GM12878 (cell line): ENCODE data around the gene CCDC138. TPM values are rescaled to one million over a fixed set of nuclear protein-coding genes. Genes with fewer than 3 reads are reported as not detected.

ENCODE experiments used
- ATAC-seq: fragments of 200-7000 bp; cut with Tn5 transposase; 3 replicates; pipeline ENCODE4 v1.9.1; 2020; ENCODE audit warnings: mild to moderate bottlenecking, moderate library complexity
- BruUV-seq: library from RNA; stranded (reverse); fragments of 400-500 nt; replicated peaks from 2 replicates; lab custom pipeline; 2021; lab: Mats Ljungman, UMichigan
- CTCF ChIA-PET: fragments of 300-600 bp; sonication (Branson Sonifier 250); formaldehyde crosslinking; extraction: SDS; loops from one replicate; lab custom pipeline; 2021; ENCODE audit warnings: inconsistent platforms; lab: Yijun Ruan, JAX
- POLR2A ChIA-PET: fragments of 350-600 bp; formaldehyde crosslinking; extraction: SDS; loops from one replicate; lab custom pipeline; 2021; ENCODE audit warnings: inconsistent platforms; lab: Charles Lee
- RAD21 ChIA-PET: fragments of 300-600 bp; sonication (Branson Sonifier 250); formaldehyde crosslinking; loops from one replicate; lab custom pipeline; 2023; ENCODE audit warnings: antibody characterized with exemption; ENCODE audit not compliant: unreplicated experiment; lab: Charles Lee
- SMC1A ChIA-PET: fragments of 300-600 bp; sonication (Branson Sonifier 250); formaldehyde crosslinking; loops from one replicate; lab custom pipeline; 2023; ENCODE audit not compliant: unreplicated experiment, uncharacterized antibody; lab: Charles Lee
- DNase-seq: peaks from one replicate; pipeline ENCODE4 v3.0.0-alpha.2; 2011; ENCODE audit warnings: low read depth, low spot score
- FAIRE-seq: peaks from 3 replicates; lab custom pipeline; 2011; peaks lifted over from hg19 to GRCh38; lab: Jason Lieb, UNC
- H2AFZ ChIP-seq: 2 replicates; pipeline ENCODE4 v1.6.0; 2011; ENCODE audit warnings: low read depth, low read length, control low read depth; ENCODE audit not compliant: control insufficient read depth
- H3K27ac ChIP-seq: 2 replicates; pipeline ENCODE4 v1.5.1; 2011; ENCODE audit warnings: control low read depth; ENCODE audit not compliant: control insufficient read depth, insufficient read depth
- H3K27me3 ChIP-seq, 2 experiments: replicated peaks in 1 of 2; 2 replicates each; pipeline versions ENCODE4 v1.6.0 to v1.6.1; 2011; ENCODE audit warnings: low read length in 1 of 2; ENCODE audit not compliant: control insufficient read depth in 2 of 2, insufficient read depth in 2 of 2
- H3K36me3 ChIP-seq, 2 experiments: 2 replicates each; pipeline ENCODE4 v1.5.1; 2011; ENCODE audit warnings: low read length in 1 of 2; ENCODE audit not compliant: control insufficient read depth in 2 of 2, insufficient read depth in 2 of 2
- H3K4me1 ChIP-seq: 2 replicates; pipeline ENCODE4 v1.6.1; 2011; ENCODE audit warnings: mild to moderate bottlenecking, low read length, moderate library complexity, mixed read lengths; ENCODE audit not compliant: control insufficient read depth, insufficient read depth
- H3K4me2 ChIP-seq: 2 replicates; pipeline ENCODE4 v1.6.0; 2011; ENCODE audit warnings: control low read depth; ENCODE audit not compliant: control insufficient read depth, insufficient read depth
- H3K4me3 ChIP-seq: fragments of 200-600 bp; sonication (generic); 2 replicates; pipeline ENCODE4 v1.5.1; 2016
- H3K79me2 ChIP-seq: 2 replicates; pipeline ENCODE4 v1.6.0; 2011; ENCODE audit warnings: low read length; ENCODE audit not compliant: control insufficient read depth, insufficient read depth
- H3K9ac ChIP-seq: 2 replicates; pipeline ENCODE4 v1.8.0; 2011; ENCODE audit warnings: low read length, control low read depth, mixed read lengths; ENCODE audit not compliant: control insufficient read depth, insufficient read depth
- H3K9me3 ChIP-seq: replicated peaks from 3 replicates; pipeline ENCODE4 v1.5.1; 2011; ENCODE audit warnings: mild to moderate bottlenecking, low read length; ENCODE audit not compliant: control insufficient read depth, insufficient read depth
- H4K20me1 ChIP-seq: 2 replicates; pipeline ENCODE4 v1.6.0; 2011; ENCODE audit not compliant: control insufficient read depth, insufficient read depth
- BMI1 ChIP-seq: fragments of 450-650 bp; IDR thresholded peaks from 2 replicates; pipeline ENCODE4 v1.6.1; 2016; ENCODE audit warnings: mild to moderate bottlenecking, moderate library complexity, borderline replicate concordance
- CREM ChIP-seq: IDR thresholded peaks from 2 replicates; pipeline ENCODE4 v1.6.1; 2014; ENCODE audit warnings: antibody characterized with exemption, low read depth
- EGR1 ChIP-seq, 2 experiments: IDR thresholded peaks; 1 replicate in 1 of 2; 2 replicates in 1 of 2; pipeline ENCODE4 v1.6.1; 2011 to 2012; ENCODE audit warnings: low read depth in 2 of 2, low read length in 2 of 2, borderline replicate concordance in 1 of 2, mild to moderate bottlenecking in 1 of 2, moderate library complexity in 1 of 2
- EZH2 ChIP-seq: IDR thresholded peaks from 2 replicates; pipeline ENCODE4 v1.6.1; 2012; ENCODE audit warnings: low read depth, mild to moderate bottlenecking, control low read depth, inconsistent platforms, low read length, borderline replicate concordance; ENCODE audit not compliant: control insufficient read depth
- HCFC1 ChIP-seq: fragments of 150-350 bp; IDR thresholded peaks from 2 replicates; pipeline ENCODE4 v1.6.1; 2014; ENCODE audit warnings: low read length
- IKZF2 ChIP-seq, 2 experiments: fragments of 450-650 bp; IDR thresholded peaks; 2 replicates each; pipeline ENCODE4 v1.6.1; 2017; ENCODE audit warnings: mild to moderate bottlenecking in 2 of 2, moderate library complexity in 2 of 2
- KDM1A ChIP-seq: fragments of 200-600 bp; sonication (generic); IDR thresholded peaks from 2 replicates; pipeline ENCODE4 v1.6.1; 2016; ENCODE audit warnings: borderline replicate concordance
- NFIC ChIP-seq: IDR thresholded peaks from 2 replicates; pipeline ENCODE4 v1.6.1; 2012; ENCODE audit warnings: low read depth, mild to moderate bottlenecking, inconsistent platforms, low read length, moderate library complexity
- RAD51 ChIP-seq: fragments of 450-650 bp; IDR thresholded peaks from 2 replicates; pipeline ENCODE4 v1.6.1; 2016; ENCODE audit warnings: moderate library complexity, mild to moderate bottlenecking, inconsistent platforms
- SIX5 ChIP-seq: IDR thresholded peaks from 2 replicates; pipeline ENCODE4 v1.6.1; 2011; ENCODE audit warnings: mild to moderate bottlenecking, low read depth, low read length, moderate library complexity; ENCODE audit not compliant: severe bottlenecking
- SMAD1 ChIP-seq: fragments of 450-650 bp; IDR thresholded peaks from 2 replicates; pipeline ENCODE4 v1.6.1; 2018; ENCODE audit warnings: mild to moderate bottlenecking, low read depth; ENCODE audit not compliant: partially characterized antibody
- SMARCA5 ChIP-seq: fragments of 450-650 bp; IDR thresholded peaks from 2 replicates; pipeline ENCODE4 v1.6.1; 2017; ENCODE audit warnings: mild to moderate bottlenecking
- SPI1 ChIP-seq: IDR thresholded peaks from 2 replicates; pipeline ENCODE4 v1.6.1; 2011; ENCODE audit warnings: low read depth, mild to moderate bottlenecking, low read length, moderate library complexity, borderline replicate concordance; ENCODE audit not compliant: insufficient read depth
- STAT3 ChIP-seq: IDR thresholded peaks from 2 replicates; pipeline ENCODE4 v1.6.1; 2011; ENCODE audit warnings: low read depth, low read length, improper control_type of control experiment
- TAF1 ChIP-seq: IDR thresholded peaks from 2 replicates; pipeline ENCODE4 v1.6.1; 2011; ENCODE audit warnings: mild to moderate bottlenecking, low read depth, low read length, borderline replicate concordance
- TBL1XR1 ChIP-seq: IDR thresholded peaks from 2 replicates; pipeline ENCODE4 v1.6.1; 2012; ENCODE audit warnings: low read depth, low read length, improper control_type of control experiment
- YY1 ChIP-seq: IDR thresholded peaks from 2 replicates; pipeline ENCODE4 v1.6.1; 2011; ENCODE audit warnings: low read depth, mild to moderate bottlenecking, low read length
- ZNF384 ChIP-seq: IDR thresholded peaks from 2 replicates; pipeline ENCODE4 v1.6.1; 2012; ENCODE audit warnings: low read depth, mild to moderate bottlenecking, low read length, improper control_type of control experiment, borderline replicate concordance
- WGBS: methylation state at CpG from one replicate; pipeline ENCODE4 v1.1.6; 2016; ENCODE audit warnings: low lambda C conversion rate; ENCODE audit not compliant: insufficient replicate concordance, insufficient coverage; ENCODE audit errors: missing lambda C conversion rate; 5-methylcytosine and 5-hydroxymethylcytosine counted together
- in situ Hi-C: fragments of 300-500 bp; cut with MboI; formaldehyde crosslinking; loops from 9 replicates; pipeline ENCODE4 v1.14.3; 2018; ENCODE audit warnings: mixed read lengths
- intact Hi-C: fragments of 100-400 bp; cut with micrococcal nuclease; formaldehyde crosslinking; loops from one replicate; pipeline ENCODE4 v1.14.2; 2022; ENCODE audit not compliant: unreplicated experiment
- polyA plus RNA-seq, 11 experiments: library from polyadenylated mRNA; depleted of rRNA in 4 of 11; unstranded in 6 of 11; stranded (reverse) in 5 of 11; fragments of >200 nt; fragmentation: Nextera tagmentation in 4 of 11; fragmentation: Illumina TruSeq in 1 of 11; extraction: Ambion mirVana in 4 of 11; extraction: Trizol in 1 of 11; gene quantifications; 1 replicate in 1 of 11; 2 replicates in 10 of 11; pipeline versions ENCODE4 v1.2.1 to v1.2.3, GENCODE V29; 2011 to 2016; ENCODE audit warnings: inconsistent platforms in 2 of 11, missing spikeins in 2 of 11, low read depth in 1 of 11
- total RNA-seq, 4 experiments: library from RNA; depleted of rRNA in 3 of 4; stranded (reverse); fragments of >200 nt in 3 of 4; fragmentation: Illumina TruSeq in 1 of 4; extraction: Trizol in 1 of 4; gene quantifications; 2 replicates each; pipeline versions ENCODE4 v1.2.1 to v1.2.3, GENCODE V29; 2013 to 2021

CCDC138 gene
- total and polyA plus RNA-seq, 10 of the 15 experiments (the other 5 are each of a cell fraction or from before 2014, with no cell fraction given), result 7.9 to 19.4 (median 13.0) TPM

DNA sequence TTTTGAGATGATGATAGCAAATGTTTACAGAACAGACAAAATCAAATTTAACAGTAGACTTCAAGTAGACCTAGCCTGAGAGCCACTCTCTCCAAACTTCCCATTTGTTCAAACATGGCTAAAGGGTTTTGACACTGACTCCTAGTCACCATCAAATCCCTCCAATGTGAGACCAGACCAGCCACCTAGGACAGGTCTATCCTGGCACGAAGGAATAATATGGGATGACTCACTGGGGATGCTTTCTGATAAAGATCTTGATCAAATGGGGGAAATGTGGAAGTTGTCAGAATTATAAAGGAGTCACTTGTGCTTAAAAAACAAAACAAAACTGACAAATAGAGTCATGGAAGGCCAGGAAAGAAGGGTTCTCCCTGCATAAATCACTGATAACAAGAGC, 106.7 kb downstream of the CCDC138 start:
- DNase-seq, result no peak
- no peaks in the 10 kb centered on the region; the same call in 2 of the 3 replicates for H3K9me3 ChIP-seq

DNA sequence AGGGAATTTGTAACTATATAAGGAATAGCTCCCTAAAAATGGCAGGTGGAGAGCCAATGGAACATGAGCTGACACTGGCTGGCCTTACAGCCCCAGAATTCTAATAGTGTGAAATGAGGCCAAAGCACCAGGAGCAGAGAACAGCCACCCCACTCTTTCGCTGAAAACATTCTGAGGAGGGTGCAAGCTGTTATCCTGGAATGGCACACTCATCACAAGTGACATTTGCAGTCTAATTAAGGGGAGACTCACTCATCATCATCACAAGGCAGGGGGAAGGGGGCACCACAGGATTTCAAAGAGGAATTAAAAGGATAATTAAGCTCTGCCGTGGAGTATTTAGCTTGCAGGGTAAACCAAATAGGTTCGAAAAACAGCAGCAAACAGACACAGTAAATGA, 108.2 kb downstream of the CCDC138 start:
- H3K4me3 ChIP-seq, result no peak overlapping the region
- intact Hi-C loops, result no loop called here
- H3K4me1 ChIP-seq, result no peaks in the 10 kb centered on the region
- no peaks in the 10 kb centered on the region; the same call in 2 of the 3 replicates for H3K9me3 ChIP-seq
- DNase-seq (no peak), ATAC-seq (no peak), FAIRE-seq (no peak)
- ChIA-PET RAD21 (no interaction called here), CTCF (interaction anchor here (0.9 kb wide), 1 partner anchor 13 kb away, joined by 3 read pairs; no protein-coding TSS in a partner anchor), SMC1A (no interaction called here), POLR2A (no interaction called here)
- BruUV-seq, result no TSS peak
- WGBS, result 52% methylated on average over 3 of the region's 3 CpGs
- H3K27ac ChIP-seq, result no peak overlapping the region
- no peaks in the 10 kb centered on the region for H3K36me3 ChIP-seq
- H3K27me3 ChIP-seq, result no peaks in the 10 kb centered on the region
- H3K9ac ChIP-seq, result no peak overlapping the region
- H2AFZ ChIP-seq, result no peak overlapping the region
- TF ChIP-seq SIX5 (no peak), IKZF2 (IDR thresholded peaks at IDR 0.05) (no peak), SPI1 (no peak), TAF1 (no peak), RAD51 (no peak), BMI1 (no peak), EZH2 (no peak), ZNF384 (no peak), SMAD1 (no peak), STAT3 (no peak), CREM (no peak)
- TF ChIP-seq, all 136 proteins: peak for 0
- in situ Hi-C loops, result no loop called here
- no peak overlapping the region for H3K4me2 ChIP-seq
- H3K79me2 ChIP-seq, result no peaks in the 10 kb centered on the region
- no peaks in the 10 kb centered on the region for H4K20me1 ChIP-seq

More for the DNA sequence above, 106.7 kb downstream of the CCDC138 start:
- no TSS peak for BruUV-seq
- H3K4me1 ChIP-seq, result no peaks in the 10 kb centered on the region
- ChIA-PET SMC1A (no interaction called here), RAD21 (no interaction called here), POLR2A (no interaction called here), CTCF (no interaction called here)
- intact Hi-C loops, result no loop called here
- no peaks in the 10 kb centered on the region for H3K79me2 ChIP-seq
- in situ Hi-C loops, result no loop called here
- TF ChIP-seq HCFC1 (no peak), YY1 (no peak), SMARCA5 (no peak), EGR1 (IDR thresholded peaks at IDR 0.05; ENCODE audit: borderline replicate concordance in 1 of 2, low read depth in 2 of 2, low read length in 2 of 2) (no peak), NFIC (no peak), TBL1XR1 (no peak), KDM1A (no peak)
- FAIRE-seq, result no peak
- no peaks in the 10 kb centered on the region for H3K27me3 ChIP-seq
- ATAC-seq, result no peak
- H3K4me3 ChIP-seq, result no peak overlapping the region
- H3K27ac ChIP-seq, result no peak overlapping the region
- 88% methylated on average over 1 of the region's 1 CpG for WGBS
- H3K36me3 ChIP-seq, result no peaks in the 10 kb centered on the region
- H4K20me1 ChIP-seq, result no peaks in the 10 kb centered on the region
- H2AFZ ChIP-seq, result no peak overlapping the region
- H3K4me2 ChIP-seq, result no peak overlapping the region
- no peak overlapping the region for H3K9ac ChIP-seq
